ENCODE measurements around the gene LRP5.
A peak's percentile ranks its signal among the peaks of the same experiment; 100 is the strongest.
"Not testable (repeated sequence)": the region's sequence is repeated elsewhere in the genome, so short reads cannot be mapped to it uniquely, and the experiment has no call there.

Gene LRP5

DNA sequence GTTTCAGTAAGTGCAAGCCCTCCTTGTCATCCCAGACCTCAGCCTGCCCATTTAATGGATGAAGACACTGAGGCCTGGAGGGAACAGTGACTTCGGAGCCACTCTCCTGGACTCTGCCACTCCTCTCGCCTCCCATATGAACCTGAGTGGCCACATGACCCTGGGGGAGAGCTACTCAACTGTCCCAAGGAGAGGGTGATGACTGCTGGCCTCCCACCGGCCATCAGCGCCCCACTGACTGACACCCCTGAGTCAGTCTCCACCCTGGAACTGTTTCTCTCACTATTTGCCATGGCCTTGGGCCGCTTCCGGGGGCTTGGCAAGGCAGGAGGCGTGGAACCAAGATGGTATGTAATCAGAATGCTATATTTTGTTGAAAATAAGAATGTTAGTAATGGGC, 17.1 kb downstream of the LRP5 start:
- no peak for DNase-seq (ENCODE audit: low spot score)

DNA sequence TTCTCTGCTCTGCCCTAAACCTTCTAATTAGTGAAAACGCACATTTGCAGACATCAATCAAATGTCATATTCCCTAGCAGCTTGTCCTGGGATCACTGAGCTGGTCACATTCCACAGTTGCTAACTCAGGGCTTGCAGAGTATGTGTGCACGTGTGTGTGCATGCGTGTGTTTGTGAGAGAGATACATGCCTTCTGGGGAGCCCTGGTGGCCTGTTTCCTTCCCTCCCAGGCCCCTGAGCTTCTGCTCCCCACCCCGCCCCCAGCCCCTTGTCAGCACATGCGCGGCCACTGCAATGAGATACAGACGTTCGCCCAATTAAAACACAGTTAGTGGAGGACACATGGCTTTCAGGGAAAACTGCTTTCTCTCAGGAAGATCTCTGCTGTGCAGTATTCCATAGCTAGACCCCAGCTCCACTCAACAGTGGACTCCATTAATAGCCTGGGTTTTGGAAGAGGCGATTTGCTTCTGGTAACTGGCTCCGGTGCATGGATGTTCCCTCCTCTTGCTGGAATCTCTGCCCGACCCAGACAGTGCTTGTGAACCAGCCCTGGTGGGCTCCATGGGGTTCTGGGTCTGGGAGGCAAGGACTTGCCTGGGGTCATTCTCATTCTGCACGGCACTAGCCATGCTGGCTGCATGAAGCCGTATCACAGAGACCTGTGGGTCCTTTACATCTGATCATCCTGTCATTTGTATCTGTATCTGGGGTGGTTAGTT, 17.7 kb downstream of the LRP5 start:
- peak; percentile 42 for DNase-seq (ENCODE audit: low spot score)

DNA sequence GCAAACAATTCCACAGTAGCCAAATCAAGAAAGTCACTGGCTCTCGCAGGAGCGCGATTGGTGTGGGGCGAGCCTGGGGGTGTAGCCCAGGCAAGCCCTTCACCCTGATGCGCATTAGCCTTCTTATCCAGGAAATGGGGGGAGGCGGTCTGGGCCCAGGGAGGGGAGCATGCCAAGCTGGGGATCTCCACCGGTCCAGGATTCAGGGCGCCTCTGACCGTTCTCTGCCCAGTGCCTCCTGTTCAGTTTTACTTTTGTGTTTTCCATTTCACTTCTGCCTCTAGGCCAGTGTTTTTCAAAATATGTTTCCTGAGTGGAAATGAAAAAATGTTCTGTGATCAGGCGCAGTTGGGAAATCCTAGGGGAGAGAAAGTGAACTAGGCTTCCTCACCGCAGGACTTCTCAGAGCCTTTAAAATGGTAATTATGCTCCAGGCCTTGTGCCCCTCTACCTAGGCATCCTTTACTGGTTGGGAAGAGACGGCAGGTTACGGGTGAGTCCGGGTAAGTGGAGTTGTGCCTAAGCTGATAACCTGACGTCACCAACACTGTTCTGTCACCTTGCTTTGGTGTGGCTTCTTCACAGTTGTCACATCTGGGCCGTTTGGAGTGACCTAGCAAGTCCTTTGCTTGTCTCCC, 18.4 kb downstream of the LRP5 start:
- no peak for DNase-seq (ENCODE audit: low spot score)

DNA sequence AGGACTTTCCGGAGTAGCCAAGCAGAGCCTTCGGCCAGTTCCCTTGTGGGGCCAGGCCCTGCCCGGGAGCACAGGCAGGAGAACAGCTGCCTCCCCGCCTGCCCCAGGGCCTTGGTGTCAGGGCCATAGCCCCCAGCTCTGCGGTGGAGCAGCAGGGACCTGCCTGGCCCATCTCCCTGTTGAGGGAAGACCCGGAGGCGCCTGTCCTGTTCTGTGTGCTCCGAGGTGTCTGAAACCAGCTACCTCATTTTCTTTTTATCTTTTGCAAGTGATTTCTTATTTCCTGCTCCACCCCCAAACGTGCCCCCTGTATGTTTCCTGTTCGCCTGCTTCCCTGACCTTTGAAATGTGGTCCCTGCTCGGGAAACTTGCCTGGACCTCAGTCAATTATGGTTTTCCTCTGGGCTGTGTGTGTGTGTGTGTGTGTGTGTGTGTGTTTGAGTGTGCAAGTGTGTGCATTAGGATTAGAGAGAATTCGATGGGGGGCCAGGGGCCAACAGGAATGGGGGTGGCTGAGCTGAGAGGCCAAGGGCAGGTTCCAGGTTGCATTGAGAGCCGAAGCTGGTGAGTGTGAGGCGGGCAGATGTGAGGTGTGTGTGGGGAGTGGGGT, 19.1 kb downstream of the LRP5 start:
- no peak for DNase-seq (ENCODE audit: low spot score)

- DNase-seq (ENCODE audit: low spot score): no peak
Observed at GRCh38 chr11:68332186-68332585, 19.8 kb downstream of the LRP5 start.

DNA sequence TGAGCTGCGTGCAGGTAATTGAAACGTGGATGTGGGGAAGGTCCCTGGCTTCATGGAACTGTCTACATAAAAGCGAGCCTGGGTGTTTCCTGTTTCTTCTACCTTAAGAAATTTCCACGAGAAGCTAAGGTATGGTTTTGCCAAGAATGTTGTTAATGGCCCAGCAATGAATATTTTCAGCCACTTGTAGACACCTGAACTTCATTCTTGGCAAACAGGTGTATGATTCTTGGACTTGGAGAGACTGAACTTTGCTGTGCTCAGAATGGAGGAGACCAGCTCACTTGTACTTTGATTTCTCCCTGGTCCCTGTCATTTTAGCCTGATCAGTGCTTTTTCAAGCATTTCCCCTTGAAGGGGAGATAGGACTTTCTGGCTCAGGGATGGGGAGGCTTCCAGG, 20.8 kb downstream of the LRP5 start:
- no peak for DNase-seq (ENCODE audit: low spot score)

- peak; percentile 41 for DNase-seq (ENCODE audit: low spot score)
Observed at GRCh38 chr11:68334923-68335322, 22.5 kb downstream of the LRP5 start.

DNA sequence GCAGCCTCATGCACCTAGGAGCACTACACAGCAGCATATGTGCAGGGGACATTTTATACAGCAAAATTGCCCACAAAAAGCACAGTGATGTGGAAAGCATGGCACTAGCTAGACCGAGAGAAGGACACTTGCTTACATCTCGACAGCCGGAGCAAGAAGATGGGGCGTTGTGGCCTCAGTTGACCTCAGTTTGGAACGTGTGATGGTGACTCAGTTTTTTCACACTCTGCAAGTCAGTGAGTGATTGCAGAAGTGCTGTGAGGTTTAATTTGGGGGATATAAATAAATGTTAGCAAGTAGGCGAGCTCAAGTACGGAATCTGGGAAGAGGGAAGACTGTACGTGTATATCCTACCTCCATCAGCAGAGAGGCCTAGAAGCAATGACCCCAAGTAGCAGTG, 23.3 kb downstream of the LRP5 start:
- no peak for DNase-seq (ENCODE audit: low spot score)

DNA sequence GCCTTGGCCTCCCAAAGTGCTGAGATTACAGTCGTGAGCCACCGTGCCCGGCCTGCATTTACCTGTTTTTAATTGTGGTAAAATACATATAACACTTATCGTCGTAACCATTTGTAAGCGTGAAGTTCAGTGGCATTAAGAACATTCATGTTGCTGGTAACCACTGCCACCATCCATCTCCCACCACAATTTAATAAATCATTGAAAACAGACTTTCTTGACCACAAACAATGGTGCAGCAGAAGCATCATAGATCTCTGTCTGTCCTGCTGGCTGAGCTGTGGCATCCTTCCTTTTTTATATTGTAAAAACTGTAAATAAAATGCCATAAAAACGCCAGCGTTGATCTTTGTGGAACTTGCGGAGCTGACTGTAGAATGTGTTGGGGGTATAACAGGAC, 24.3 kb downstream of the LRP5 start:
- no peak for DNase-seq (ENCODE audit: low spot score)

GRCh38 chr11:68337399-68337835, 25.0 kb downstream of the LRP5 start:
- no peak for DNase-seq (ENCODE audit: low spot score)

DNA sequence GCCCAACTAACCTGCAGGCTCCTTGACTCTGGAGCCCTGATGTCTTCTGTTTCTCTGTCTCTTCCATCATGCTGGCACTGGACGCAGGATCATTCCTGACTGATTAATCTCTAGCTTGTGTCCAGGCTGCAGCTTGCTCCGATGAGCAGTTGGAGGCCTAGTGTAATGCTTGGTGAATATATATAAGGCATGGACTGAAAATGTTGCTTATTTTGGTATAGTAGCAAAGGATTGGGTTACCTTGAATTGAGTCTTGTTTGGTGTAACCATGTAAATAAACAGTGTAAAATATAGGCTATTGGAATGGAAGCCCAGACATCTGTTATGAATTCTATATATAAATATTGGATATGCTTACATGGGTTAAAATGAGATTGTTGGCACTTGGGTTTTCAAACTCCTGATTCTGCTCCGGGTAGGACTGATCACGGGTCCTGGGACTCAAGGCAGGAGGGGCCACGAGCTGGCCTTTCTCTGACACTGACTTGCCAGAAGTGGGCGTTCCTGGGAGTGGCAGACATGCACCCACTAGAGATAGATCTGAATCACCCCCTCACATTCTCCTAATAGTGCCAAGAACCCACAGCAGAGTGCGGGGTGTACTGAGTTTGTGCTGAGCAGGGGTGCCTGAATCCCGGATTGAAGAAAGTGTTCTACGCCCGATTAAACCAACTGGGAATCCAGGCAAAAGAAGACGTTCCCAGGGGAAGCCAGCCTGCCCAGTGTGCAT, 25.8 kb downstream of the LRP5 start:
- DNase-seq (ENCODE audit: low spot score): no peak

DNA sequence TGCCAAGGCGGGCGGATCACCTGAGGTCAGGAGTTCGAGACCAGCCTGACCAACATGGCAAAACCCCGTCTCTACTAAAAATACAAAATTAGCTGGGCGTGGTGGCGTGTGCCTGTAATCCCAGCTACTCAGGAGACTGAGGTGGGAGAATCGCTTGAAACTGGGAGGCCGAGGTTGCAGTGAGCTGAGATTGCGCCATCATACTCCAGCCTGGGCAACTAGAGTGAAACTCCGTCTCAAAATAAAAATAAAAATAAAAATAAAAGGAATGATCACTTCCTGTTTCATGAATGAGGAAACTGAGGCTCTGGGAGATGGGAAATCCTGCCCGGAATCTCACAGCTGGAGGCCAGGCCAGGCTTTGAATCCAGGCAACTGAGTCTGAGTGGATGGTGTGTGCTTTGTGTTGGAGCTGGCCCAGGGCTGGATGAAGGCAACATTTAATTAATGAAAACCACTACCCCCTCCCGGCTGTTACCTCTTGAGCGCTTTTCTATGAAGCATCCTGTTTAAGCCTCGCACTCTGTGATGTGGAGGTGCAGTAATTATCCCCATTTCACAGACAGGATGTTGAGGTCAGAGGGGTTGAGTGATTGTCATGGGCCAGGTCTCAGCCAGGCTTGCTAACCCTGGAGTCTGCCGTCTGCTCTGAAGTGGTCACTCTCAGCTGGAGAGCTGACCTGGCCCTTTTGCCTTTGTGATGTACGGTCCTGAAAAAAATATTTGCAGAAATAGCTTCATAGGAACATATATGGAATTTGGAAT, 27.8 kb downstream of the LRP5 start:
- no peak for DNase-seq (ENCODE audit: low spot score)

DNA sequence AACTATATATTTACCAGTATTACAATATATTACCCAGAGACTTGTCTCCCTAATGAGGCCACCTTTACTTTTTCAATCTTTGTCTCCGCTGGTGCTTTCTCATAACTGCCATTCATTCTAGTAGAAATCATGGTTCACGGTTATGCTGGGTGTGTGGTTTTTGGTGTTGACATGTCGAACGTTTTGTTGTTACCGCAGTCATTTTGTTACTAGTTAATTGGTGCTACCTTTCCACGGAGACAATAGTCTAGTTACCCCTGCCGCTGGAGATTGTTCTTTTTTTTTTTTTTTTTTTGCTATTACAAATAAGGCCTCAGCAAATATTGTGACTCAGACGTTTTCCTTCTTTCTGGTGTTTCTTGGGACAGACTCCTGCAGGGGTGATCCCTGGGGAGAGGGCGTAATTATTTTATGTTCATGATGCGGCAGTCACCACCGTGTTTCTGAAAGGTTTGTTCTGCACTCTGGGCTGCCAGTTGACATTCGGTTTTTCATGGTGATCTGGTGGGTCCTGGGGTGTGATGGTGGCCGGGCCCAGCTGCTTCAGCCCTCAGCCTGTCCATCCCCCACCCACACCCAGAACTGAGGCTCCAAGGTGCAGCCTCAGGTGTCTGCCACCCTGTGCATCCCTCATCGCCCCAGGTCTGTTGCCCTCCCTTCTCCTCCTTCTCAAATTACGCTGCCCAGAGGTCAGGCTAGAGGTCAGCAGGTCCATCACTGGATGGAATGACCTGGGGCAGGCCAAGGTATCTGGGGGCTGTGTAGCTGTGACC, 28.6 kb downstream of the LRP5 start:
- no peak for DNase-seq (ENCODE audit: low spot score)

- no peak for DNase-seq (ENCODE audit: low spot score)
Observed at GRCh38 chr11:68341557-68342458, 29.4 kb downstream of the LRP5 start.

- peak; percentile 14 for DNase-seq (ENCODE audit: low spot score)
Observed at GRCh38 chr11:68342459-68343158, 30.2 kb downstream of the LRP5 start.

- DNase-seq (ENCODE audit: low spot score): no peak
Observed at GRCh38 chr11:68343761-68344256, 31.4 kb downstream of the LRP5 start.

DNA sequence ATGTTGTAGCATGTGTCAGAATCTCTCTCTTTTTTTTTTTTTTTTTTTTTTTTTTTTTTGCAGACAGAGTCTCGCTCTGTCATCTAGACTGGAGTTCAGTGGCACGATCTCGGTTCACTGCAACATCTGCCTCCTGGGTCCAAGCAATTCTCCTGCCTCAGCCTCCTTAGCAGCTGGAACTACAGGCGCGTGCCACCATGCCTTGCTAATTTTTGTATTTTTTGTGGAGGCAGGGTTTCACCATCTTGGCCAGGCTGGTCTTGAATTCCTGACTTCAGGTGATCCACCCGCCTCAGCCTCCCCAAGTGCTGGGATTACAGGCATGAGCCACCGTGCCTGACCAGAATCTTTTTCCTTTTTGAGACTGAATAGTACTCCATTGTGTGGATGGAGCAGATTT, 32.4 kb downstream of the LRP5 start:
- DNase-seq (ENCODE audit: low spot score): not testable (repeated sequence)

DNA sequence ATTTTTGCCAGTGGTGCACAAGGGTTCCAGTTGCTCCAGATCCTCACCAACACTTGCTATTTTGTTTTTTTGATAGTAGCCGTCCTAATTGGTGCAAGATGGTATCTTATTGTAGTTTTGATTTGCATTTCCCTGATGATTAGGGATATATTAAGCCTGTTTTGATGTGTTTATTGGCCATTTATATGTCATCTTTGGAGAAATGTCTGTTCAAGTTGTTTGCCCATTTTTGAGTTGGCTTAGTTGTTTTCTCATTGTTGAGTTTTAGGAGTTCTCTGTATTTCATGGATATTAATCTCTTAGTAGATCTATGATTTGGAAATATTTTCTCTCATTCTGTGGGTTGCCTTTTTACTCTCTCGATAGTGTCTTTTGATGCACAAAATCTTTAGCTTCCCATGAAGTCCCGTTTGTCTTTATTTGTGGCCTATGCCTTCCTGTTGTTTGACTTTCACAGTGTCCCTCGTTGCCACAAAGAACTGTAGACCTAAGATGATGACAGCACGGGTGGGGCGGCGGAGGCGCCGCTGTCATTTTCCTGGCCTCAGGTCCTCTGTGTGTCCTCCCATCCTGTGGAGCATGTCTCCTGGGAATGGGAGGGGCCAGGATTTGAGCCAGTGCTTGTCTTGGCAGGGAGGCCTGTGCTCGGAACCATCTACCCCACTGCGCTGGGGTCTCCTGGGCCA, 33.5 kb downstream of the LRP5 start:
- no peak for DNase-seq (ENCODE audit: low spot score)

- DNase-seq (ENCODE audit: low spot score): no peak
Observed at GRCh38 chr11:68346462-68346790, 34.0 kb downstream of the LRP5 start.
